Left kidney (tissue), 2 donors: ENCODE data around the gene LBX2. TPM values are rescaled to one million over a fixed set of nuclear protein-coding genes. Genes with fewer than 3 reads are reported as not detected.

Source experiments
- DNase-seq: peaks from one replicate; pipeline ENCODE4 v3.0.0-alpha.2; 2013
- polyA plus RNA-seq: library from polyadenylated mRNA; unstranded; fragments of 120-200 nt; gene quantifications from one replicate; pipeline ENCODE4 v1.2.1, GENCODE V29; 2013; ENCODE audit not compliant: insufficient read length

Gene LBX2
- polyA plus RNA-seq, 1 donor = 3.1 TPM

DNA sequence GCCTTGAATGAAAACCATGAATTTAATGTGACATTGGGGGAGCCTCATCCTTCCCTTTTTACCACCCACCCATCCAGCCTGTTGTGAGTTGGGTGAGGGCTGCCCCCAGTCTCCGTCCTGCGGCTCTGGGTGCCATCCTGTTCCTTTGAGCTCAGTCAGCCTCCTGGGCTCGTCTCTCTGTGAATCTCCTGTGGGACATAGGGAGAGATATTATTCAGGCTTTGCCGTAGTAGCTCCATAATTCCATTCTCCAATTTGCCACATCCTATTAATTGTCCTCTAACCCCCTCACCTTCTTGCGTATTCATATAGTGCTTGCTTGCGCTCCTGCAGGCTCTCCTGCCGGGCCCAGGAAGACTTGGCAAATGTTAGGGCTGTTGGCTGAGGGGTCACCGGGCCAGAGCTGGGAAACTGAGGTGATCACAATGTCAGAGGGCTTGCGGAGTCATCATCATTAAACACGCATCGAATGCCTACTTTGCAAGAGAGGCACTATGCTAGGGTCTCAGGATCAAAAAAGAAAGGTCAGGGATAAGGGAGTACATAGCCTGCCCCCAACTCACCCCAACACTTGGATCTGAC is 27.3 kb upstream of the LBX2 start:
- no peak for DNase-seq

DNA sequence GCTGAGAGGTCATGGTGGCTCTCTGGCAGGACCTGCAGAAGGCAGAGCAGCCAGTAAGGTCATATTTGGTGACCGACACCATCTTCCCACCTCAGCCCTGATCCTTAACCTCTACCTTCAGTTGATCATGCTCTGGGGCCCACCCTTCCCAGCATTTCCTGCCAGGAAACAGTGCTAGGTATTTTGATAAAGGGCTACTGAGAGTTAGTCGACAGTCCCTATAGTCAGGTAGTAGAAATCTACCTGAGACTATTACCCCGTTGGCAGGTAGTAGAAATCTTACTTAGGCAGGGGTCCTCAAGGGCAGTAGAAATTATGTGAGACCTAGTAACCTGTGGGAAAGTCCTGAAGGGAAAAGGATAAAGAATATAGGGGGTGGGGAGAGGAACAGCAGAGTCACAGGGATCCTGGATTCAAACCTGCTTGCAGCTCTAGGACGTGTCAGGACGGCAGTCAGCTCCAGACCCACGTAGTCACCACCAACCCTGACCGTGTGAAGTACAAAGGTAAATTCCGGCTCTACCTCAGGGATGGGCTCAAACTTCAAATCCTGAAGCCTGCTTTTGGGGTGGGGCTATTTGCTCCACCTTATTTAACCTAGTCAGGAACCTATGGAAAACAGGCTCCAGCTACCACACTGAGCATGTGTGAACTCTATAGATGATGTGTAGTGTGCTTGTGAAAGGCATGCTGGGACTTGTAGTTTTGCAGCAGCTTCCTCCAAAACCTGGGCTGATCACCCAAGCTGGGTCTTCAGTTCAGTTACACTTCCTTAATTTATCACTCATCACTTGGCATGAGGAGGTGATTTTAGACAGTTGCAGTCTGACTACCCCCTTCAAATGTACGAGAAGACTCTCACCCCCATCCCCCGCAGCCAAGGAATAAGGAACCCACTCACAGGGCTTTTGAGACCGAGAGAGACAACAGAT is 26.6 kb upstream of the LBX2 start, which contains the start of gene DQX1:
TSS of gene DQX1 (minus strand) at position 515 of the 932 bp plus-strand sequence. CDS start at position 13, 502 bp downstream.
- DNase-seq = no peak

DNA sequence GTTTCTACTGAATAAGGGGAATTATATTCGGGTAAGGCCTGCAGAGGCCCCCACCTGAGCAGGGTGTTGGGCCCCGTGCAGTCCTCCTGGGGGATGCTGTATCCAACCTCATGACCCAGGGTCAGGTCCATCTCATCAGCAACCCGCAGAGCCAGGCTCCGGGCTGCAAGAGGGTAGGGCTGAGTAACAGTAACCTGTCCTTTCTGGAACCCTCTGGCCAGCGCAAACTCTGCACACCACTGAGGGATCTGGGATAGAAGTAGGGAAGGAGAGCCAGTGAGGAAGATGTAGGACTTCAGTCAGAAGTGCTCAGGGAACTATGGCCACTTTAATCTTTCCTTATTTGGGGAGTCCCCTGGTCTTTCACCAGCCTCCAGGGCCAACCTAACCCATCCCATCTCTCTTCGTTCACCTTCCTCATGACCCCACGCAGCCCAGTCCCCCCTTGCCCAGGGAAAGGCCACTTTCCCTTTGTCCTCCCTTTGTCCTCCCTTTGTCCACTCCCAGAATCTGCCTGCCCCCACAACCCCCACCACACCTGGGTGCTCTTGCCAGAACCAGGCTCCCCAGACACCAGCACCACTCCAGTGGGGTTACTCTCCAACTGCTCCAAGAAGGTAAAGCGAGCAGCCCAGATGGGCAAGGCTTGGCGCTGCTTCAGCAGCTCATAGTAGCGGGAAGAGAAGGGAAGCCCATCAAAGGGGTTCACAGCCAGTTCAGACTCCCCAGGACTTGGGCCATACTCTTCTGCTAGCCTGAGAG is 25.7 kb upstream of the LBX2 start:
- DNase-seq = no peak

DNA sequence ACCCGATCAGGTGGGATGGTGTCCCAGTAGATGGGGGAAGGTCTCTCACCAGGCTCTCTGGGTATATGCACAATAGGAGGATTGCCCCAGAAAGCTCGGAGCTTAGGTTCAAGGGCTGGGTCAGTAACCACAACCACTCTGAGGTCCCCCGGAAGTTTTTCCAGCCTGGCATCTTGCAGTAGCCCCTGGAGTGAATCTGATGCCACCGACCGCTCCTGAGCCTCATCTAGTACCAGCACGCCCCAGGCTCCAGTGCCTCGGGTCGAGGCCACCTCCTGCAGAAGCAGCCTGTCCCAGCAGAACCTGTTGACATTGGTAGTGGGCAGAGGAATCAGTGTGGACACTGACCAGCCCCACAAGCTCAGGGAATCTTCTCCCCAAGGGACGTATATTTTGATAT is 24.6 kb upstream of the LBX2 start:
- DNase-seq = no peak

DNA sequence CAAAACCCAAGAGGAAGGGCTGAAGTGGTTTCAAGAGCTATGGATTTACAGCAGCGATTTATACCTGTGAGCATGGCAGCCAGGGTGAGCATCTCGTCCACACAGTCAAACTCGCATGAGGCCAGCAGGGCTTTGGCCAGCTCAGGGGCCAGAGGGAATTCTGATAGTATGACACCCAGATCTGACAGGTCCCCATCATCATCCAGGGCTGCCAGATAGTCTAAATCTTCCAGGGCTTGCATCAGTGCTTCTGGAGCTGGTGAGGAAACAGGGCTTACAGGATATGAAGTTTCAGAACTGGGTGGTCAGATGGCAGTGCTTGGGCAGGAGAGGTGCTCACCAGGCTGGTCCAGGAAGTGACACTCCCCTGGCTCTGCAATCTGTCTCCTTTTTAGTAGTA is 23.1 kb upstream of the LBX2 start:
- DNase-seq = no peak

DNA sequence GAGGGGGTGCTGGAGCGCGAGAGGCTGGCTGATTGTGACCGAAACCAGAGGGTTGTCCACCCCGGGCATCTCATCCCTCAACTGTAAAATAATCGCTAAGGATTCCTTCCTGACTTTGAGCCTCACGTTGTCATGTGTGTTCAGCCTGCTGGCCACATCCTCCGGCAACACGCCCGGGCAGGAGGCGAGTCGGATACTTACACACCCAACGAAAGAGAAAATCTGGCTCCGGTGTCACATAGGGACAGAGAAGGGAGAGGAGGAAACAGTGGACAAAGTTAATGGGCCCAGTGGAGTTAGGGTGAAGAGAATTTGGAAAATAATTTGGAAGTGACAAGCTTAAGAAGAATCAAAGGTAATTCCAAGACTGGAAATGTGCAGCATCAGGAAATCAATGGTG is 17.2 kb upstream of the LBX2 start:
- DNase-seq = no peak

DNA sequence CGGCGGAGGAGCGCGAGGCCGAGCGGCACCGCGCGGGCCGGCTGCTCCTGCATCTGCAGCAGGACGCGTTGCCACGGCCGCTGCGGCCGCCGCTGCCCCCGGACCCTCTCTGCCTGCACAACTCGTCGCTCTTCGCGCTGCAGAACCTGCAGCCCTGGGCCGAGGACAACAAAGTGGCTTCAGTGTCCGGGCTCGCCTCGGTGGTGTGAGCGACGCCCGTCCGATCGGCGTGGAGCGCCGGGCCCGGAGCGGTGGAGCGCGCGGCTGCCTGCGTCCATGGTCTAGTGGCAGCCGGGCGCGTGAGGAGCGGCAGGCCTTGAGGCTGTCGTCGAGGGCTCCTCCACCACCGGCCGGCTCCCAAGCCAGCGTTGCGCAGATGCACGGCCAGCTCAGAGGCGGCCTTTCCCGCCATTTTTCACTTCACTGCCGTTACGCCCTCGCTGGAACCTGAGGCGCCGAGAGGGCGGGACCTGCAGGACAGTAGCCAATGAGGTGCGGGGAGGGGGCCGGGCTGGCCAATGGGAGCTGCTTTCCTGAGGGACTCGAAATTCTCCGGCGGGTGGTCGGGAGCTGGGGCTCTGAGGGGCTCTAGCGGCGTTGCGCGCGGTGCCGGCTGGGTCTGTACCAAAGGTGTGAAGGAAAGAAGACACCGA is 16.7 kb upstream of the LBX2 start:
- DNase-seq = no peak

DNA sequence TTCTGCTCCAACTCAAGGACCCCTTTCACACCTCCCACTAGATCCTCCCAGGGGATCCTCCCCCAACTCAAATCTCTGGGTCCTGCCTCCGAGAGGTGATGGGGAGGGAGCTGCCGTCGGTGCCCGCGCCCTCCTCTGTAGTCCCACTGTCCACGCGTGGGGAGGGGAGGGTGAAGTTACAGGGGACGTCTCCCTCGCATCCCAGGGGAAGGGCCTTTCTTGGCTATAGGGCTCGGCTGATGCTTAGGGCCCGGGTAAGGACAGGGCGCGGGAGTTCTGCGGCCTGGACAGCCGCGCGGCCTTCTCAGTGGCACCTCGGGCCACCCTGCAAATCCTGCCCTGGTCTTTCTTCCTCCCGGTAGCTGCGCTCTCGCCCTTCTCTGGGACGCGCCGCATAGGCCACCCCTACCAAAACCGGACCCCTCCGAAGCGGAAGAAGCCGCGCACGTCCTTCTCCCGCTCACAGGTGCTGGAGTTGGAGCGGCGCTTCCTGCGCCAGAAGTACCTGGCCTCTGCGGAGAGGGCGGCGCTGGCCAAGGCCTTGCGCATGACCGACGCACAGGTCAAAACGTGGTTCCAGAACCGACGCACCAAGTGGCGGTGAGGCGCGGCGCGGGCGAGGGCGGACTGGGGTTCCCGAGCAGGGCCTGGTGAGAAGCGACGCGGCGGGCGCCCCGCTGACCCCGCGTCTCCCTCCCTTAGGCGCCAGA is 16.0 kb upstream of the LBX2 start:
- DNase-seq = no peak

DNA sequence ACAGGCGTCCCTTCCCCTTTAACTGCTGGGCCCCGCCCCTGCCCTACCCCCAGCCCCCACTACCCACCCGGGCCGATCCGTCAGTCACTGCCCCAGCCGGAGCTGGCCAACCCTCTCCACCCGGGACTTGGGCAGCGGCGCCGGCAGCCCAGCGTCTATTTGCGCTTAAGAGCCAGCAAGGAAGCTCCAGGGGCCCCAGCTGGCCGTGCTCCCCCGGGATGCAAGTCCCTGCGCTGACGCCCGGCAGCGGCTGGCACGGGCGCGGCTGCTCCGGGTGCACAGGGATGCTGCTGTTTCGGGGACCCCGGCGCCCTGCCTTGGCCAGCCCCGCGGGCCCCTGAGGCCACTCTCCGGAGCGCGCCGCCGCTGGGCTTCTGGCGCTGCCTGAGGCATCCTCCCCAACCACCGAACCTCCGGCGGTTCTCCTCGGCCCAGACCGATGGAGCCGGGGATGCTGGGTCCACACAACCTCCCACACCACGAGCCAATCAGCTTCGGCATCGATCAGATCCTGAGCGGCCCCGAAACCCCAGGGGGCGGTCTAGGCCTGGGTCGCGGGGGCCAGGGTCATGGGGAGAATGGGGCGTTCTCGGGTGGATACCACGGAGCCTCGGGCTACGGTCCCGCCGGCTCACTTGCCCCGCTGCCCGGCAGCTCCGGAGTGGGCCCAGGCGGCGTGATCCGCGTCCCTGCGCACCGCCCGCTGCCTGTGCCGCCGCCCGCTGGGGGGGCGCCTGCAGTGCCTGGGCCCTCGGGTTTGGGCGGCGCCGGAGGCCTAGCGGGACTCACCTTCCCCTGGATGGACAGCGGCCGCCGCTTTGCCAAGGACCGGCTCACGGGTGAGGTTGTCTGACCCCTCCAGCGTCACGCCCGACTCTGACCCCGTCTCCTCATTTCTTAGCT is 15.2 kb upstream of the LBX2 start, which contains the start of gene TLX2:
TSS of gene TLX2 (plus strand) at position 83 of the 903 bp plus-strand sequence. CDS start at position 440, 357 bp downstream.
- DNase-seq = no peak

DNA sequence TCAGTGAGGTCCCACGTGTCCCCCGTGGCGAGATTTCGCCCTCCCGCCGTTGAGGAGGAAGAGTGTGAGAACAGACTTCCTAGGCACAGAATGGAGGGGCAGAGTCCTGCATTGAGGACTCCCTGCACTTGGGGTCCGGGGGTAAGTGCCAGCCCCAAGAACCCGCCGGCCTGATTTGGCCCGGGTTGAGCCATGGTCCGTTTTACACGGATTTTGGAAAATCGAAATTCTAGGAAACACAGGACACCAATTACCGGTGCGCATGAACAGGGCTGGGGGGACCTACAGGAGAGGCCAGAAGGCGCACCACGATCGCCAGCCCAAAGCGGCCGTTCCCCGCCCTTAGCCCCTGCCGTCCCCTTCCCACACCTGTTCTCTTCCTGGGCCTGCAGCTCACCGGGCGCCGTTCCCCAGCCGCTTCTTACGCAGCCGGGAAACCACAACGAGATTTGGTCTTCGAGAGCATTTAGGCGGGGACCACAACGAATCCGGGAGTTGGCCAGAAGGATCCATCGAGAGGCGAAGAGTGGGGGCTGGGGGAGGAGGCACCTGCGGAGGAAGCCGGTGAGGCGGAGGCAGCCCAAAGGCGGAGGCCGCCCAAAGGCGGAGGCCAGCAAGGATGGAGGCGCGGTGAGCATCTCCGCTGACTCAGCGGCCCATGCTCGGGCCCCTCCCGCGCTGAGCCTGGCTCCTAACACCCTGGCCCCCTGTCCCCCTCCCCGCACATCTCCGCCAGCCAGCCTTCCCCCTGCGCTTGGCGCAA is 14.4 kb upstream of the LBX2 start:
- no peak for DNase-seq

DNA sequence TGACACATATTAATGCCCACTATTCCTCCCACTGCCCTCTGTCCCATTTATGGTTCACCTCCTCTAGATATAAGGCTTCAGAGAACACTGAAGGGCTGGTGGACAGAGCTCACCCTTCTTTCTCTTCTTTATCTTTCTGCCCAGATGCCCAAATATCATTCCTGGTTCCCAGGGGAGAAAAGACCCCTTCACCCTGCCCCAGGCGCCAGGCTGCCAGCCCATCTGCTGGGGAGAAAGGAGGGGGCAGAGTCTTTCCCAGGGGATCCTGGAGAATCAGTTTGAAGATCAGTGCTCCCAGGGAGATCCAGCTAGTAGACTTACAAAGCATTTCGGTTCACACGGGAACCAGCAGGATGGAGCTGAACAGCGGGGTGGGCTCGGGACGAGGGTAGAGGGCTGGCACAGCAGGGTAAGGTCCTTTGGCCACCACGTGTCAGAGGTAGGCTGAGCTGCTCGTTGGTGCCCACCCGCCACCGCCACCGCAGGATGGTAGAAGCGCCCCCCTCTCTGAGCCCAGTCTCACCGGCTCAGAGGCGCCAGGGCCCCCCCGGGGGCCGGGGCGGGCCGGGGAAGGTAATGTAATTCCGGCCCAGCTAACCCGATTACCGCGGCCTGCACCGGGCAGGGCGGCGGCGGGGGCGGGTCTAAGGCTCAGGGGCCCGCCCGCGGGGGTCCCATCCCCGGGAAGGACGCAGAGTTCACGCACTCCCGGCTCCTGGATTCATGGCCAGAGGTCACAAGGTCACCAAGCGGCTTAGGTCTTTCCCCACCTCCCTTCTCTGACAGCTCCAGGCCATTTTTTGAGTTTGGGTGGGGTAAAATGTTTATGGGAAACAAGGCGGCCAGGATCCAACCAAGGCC is 13.6 kb upstream of the LBX2 start:
- DNase-seq = no peak

DNA sequence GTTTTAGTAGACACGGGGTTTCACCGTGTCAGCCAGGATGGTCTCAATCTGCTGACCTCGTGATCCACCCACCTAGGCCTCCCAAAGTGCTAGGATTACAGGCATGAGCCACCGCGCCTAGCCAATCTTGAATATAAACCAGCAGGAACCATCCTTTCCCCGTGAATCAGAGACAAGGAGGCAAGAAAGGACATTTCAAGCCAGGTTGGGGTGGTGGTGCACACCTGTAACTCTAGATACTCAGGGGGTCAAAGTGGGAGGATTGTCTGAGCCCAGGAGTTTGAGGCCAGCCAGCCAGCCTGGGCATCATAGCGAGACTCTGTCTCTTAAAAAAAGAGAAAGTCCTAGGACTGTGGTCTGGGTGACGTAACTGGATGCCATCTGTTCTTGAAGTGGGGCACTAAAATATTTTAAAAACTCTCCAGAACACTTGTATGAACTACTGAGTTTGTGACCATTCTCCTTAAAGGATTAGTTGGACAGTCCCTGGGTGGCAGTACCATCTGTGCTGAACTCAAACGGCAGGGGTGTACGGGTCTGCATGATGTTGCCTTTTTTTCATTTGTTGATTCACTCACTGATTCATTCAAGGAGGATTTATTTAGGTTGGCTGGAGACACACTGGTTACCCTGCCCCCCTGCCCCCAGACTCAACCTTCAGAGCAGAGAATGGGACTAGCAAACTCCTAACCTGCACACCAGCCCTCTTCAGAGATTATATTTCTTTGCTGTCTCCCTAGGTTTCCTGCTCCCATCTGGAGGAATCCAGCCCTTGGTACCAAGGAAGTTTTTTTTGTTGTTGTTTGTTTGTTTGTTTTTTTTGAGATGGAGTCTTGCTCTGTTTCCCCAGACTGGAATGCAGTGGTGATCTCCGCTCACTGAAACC is 11.9 kb upstream of the LBX2 start:
- DNase-seq = no peak

DNA sequence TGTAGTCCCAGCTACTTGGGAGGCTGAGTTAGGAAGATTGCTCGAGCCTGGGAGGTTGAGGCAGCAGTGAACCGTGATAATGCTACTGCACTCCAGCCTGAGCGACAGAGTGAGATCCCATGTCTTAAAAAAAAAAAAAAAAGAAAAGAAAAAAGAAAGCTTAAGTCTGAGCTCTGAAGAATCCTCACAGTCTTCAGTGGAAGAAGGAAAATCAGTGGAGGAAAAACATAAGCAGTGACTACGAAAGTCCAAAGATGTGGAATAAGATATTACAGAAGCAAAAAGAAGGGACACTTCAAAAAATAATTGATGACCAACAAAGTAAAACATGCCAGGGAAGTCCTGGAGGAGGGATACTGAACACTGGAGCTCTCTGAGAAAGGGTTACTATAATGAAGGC is 10.9 kb upstream of the LBX2 start:
- no peak for DNase-seq

DNA sequence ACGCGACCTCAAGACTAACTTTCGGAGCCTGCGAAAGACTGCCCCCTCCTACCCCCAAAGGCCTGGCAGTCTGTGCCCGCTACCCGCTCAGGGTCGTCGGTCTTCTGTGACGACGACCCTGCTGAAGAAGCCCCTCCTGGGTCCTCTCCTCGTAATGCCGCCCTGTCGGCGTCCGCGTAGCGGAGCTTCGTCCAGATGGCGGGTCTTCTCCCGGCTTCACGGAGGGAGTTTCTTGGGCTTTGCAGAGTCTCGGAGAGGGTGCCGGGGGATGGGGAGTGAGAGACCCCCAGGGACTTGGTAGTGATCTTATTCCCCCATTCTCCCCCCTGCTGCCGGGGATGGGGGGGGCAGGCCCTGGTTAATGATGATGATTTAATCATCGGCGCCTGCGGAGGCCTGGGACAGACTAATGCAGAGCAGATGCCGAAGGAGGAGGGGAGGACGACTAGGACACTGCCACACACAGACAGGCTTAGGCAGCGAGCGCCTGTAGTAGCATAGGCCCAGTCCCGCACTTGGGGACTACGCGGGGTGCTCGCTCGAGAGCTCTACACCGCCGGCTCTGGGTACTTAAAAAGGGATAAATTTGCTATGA is 8.6 kb upstream of the LBX2 start:
- no peak for DNase-seq

DNA sequence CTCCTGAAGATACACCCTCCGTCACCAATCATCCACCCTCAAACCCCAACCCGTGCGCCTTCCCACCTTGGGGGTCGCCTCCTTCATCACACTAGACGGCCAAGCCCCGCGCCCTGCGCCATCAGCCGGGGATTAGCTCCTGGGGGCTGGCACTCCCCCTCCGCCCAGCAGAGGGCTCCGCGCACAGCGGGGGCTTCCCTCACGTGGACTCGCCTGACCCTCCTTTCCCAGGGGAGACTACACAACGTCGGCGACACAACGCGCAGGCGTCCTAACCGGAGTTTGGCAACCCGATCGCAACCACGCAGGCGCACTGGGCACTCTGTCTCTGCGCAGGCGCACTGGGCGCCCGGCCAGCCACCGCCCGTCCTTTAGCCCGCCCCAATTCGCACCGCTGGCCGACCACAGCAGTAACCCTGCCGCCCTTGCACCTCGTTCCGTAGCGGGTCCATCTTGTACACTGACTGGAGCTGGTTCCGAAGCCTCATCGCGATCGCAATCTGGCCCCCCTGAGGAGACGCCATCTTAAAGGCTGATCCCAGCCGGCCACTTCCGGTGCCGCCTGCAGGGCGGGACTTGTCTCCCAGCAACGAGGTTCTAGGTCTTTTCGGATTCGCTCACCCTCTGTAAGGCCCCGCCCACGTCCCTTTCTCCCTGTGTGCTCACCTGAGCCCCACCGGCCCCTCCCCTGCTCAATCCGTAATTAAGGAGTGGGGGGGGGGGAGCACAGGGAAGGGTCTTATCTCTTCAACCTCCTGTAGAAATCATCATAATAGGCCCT is 7.9 kb upstream of the LBX2 start, which contains the start of gene PCGF1:
TSS of gene PCGF1 (minus strand) at position 551 of the 781 bp plus-strand sequence. CDS start at position 524, 27 bp downstream.
- DNase-seq = peak; percentile 99
